HG03095 (cell line): Measurements from ENCODE around the gene PTPN3.

Source experiments
- ATAC-seq: cut with Tn5 transposase; IDR thresholded peaks from one replicate; pipeline ENCODE4 v1.9.1; 2021; ENCODE audit warnings: moderate library complexity; ENCODE audit not compliant: unreplicated experiment

The PTPN3 gene

DNA sequence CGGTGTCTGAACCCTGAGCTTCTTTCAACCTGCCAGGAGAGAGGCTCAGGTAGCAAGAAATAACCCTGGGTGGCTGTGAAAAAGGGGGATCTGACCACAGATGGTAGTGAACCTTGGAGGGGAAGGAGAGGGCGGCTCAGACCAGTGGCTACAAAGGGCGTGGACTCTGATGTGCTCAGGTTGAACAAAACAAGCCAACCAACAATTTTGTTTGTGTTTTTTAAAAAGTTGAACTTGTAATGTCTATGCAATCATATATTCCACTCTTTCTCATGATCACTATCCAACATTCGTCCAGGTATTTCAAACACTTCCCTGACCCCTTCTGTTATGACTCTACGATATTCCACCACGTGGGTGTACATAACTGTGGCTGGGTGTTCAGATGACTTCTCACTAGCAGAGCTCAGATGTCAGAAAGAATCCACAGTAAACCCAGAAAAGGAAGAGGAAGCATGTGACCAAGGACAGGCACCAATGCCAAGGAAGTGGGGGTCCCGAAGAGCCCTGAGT is 20.0 kb downstream of the PTPN3 start:
- no peak for ATAC-seq

DNA sequence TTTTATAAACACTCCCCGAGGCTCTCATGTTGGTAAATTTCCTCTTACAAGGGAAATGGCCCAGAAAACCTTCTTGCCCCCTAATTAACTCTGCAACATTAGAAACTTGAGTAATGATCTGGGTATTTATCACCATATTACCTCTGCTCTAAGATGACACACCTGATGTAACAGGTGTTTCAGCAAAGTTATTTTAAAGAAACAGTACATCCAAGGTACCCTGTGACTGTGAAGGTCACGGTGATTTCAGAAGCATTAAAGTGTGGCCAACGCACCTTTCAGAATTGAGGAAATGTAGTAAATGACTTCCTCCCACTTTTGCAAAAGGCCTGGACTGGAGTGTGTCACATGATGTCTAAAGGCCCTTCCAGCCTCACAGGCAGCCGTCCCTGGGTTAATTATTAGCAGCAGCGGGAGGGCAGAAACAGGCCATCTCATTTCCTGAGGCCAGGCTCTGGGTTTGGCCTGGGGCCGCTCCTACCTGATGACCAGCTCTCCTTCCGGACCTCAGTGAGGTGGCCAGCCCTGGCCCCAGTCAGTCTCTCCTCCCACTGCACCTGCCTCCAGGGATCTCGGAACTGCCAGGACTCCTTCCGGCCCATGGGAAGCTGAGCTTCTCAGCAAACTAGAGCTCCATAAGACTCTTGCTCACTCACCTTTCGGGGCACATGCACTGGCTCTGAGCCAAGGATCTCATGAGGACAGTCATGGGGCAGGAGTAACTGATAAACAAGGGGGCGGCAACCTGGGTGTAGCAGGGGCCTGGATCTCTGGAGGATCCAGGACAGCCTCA is 20.7 kb downstream of the PTPN3 start:
- ATAC-seq, result peak; percentile 69

DNA sequence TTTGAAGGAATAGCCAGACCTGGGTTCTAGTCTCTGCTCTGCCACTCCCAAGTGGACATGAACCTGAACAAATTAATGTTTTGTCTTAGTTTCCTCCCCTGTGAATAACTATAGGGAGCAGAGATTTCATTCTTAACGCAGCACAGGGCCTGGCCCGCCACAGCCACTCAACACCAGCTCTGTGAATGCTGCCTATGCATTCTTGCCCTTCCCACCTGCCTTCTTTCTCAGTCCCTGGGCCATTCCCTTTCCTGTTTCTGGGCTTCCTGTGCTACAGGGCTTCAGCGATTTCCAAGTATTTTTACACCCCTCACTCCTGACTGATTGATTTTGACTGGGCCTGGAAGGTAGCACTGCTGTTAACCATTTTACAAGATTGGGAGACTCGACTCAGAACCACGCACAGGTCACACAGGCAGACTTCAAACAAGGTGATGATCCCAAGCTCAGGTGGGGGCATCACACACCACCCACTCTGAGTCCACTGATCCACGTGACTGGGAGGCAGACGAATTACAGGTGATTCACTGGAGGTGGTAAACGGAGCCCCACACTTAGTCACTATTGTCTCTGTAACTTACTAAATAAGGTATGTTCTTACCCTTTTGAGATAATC is 21.4 kb downstream of the PTPN3 start:
- no peak for ATAC-seq

DNA sequence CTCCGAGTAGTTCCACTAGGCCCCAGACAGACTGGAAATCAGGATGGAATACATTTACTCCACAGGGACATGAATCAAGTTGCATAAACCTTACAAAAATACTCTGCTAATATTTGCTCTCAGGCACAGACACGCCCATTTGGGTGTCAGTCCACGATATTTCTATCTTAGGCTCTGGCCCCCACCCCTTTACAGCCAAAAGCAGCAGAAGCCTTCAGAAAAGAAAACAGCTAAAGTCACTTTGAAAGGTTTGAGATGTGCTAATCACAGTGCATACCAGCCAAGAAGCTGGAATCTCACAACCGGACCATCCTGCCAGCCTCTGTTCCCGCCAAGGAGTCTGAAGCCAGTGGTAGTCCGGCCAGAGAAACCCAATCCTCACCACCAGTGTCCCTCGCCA is 22.6 kb downstream of the PTPN3 start:
- no peak for ATAC-seq

DNA sequence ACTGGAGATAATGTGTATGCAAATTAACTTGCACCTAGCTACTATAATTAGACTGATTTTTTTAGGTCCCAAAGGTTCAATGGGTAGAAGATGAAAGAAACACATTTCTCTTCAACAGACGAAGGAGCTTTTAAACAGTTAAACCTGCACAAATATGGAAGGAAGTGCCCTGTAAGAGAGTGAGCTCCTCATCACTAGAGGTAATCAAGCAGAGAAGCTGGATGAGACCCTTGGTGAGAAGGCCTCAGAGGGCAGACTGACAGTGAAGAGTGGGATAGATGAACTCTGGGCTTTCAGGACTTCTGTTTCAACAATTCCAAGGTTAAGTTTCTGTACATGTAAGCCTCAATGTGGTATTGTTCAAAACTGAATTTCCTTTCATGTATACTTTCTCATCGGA is 23.2 kb downstream of the PTPN3 start:
- no peak for ATAC-seq

DNA sequence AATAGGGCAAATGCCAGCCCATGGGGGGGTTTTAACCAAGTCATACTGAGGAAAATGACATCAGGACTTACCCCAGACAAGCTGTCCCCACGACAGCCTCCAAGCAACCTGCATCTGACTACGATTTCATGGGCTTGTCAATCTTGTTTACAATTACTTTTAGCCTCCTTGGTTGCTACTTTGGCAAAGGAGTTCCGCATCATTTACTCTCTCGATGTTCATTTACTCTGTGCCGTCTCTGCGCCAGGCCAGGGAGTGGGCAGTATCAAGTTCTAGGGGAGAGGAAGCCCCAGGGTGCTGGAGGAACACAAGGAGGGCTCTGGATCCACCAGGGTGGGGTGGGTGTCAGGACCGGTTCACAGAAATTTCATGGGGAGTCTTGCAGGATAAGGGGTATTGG is 23.9 kb downstream of the PTPN3 start:
- ATAC-seq, result no peak

DNA sequence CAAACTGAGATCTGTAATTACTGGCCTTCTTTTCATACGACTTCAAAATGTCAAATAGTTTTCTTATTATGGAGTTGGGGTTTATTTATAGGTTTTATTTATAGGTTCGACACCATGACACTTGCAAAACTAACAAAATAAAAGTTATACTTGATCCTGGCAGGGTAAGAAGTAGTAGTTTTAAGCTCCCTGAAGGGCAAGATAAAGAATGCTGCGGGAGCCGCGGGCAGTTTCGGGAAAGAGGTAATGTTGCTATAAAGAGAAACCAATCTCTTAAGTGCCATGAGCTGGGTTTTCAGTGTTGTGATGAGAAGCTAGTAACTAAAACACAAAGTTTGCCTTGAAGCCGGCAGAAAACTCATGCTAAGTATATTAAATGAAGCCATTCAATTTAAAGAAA is 24.8 kb downstream of the PTPN3 start:
- ATAC-seq, result no peak

DNA sequence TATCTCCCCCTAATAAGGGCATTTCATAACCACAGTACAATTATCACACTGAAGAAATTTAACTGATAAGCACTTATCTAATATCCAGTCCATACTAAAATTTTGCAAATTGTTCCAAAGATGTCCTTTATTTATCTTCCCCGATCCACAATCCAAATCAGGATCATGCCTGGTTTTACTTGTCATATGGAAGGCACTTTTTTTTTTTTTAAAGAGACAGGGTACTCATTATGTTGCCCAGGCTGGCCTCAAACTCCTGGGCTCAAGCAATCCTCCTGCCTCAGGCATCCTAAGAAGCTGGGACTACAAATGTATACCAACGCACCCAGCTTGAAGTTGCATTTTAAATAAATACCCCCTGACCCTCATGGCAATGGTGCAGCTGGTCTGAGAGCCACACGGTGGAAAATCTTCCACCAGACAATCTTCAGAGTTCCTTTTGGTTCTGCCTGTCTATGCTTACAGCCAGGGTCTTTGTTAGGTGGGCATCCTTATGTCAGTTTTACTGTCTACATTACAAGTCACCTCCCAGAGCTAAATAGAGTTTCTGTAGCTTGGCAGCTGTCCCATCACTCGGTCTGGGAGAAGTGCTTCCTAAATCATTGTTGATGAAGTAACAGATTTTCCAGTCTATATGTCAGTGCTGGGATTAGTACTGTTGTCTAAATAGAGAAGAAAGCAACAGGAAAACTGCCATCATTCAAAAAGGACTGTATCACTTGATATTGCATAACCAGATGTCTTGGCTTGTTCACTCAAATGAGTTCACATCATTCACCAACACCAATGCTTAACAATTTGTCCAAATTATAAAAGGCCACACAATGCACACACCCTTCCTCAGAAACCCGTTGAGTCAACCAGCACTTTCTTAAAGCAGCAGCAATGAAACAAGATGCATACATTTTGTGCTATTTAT is 26.4 kb downstream of the PTPN3 start:
- ATAC-seq, result no peak

DNA sequence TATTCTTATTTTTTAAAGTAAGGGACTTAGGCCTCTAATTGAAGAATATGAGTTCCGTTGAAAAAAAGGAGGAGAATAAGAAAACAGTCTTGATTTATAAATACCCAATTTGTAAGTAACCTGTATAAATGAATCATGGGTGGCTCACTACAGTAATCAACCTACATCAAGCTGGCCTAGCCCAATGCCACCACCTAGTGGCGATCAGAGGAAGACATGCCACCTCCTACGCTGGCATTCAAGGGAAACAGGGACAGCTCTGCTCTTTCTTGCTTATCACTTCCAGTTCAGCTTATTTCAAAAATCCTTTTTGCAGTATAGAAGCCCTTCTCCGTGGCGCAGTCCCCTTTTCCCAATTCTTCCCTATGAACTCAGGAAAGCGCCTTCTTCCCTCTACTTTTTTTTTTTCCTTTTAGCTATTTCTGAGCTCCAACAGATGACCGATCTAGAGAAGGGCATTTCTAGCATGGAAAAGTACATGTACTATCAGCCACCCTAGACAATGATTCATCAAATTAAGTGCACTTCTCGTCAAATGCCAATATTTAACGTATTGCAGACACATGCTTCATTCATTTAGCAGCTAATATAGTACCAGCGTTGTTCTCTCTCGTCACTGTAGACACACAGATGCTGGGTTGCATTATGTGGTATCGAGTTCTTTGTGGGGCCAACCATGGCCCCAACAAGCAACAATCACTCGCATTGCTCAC is 28.3 kb downstream of the PTPN3 start:
- peak; percentile 93 for ATAC-seq

DNA sequence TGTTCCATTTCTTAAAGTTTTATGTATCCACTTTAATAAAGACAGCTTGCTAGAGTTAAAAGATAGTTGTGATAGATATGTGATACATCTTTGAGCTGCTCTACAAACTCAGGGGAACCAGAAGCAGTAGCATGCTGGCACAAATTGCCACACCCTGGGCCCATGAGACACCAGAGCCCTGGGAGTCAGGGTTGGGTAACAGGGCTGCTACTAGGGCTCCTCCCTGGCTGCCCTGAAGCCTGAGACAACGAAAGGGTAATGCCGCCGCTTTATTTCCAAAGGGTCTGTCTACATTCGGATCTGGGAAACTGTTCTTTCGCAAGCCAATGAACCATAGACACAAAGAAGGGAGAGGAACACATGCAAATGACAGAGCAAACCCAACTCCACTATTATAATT is 29.2 kb downstream of the PTPN3 start:
- ATAC-seq, result no peak

DNA sequence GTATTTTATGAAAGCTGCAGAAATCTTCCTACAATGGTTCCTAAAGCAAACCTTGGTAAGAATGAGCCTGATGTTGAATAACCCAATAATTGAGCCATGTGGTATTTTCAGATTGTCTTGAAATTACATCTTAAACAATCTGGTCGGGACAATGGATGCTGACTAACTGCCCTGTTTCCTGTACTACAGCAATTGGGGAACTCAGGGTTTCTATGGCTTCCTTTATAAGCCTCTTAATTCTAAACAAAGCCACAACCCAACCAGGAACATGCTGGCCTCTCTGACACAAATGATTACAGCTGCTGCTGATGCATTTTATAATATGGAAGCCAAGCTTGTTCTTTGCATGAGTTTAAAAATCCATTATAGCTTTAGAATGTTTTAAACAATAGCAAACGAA is 30.2 kb downstream of the PTPN3 start:
- no peak for ATAC-seq

DNA sequence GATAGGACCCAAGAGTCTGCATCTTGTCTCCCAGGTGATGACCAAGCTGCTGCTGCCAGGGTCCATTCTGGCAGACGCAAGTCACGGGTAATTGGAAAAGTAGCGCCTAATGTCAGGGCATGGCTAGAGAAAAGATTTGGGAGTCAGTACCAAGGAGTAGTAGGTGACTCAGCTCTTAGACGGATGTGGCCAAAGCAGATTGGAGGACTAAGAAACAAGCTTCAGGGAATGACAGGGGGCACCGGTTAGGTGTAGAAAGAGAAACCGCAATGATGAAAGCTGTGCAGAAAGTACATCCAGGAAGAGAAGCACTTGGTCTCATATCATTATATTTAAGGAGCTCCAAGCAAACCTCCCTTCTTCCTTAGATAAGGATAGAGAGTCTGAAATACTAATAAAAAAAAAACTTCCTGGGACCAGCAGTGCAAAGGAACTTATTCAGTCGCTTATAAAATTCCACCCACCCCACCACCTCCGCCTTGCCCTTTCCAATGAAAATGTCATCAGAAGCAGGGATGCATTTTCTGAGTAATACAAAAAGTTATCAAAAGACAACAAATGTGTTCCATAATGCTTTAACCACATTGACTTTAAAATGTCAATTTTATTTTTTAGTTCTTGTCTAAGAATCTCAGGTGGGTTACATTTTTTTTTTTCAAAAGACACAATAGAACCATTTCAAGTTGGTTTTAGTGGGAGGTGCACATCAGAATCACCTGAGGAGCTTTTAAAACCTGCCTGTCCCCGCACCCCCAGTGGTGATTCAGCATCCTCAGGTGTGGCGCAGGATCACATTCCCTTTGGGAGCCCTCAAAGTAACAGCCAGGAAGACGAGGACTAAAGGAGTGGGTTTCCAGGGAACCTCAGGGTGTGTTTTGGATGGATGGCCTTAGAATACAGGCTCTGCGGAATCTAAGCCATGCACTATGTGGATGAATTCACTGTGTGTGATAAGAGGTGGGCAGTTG is 31.2 kb downstream of the PTPN3 start:
- no peak for ATAC-seq

DNA sequence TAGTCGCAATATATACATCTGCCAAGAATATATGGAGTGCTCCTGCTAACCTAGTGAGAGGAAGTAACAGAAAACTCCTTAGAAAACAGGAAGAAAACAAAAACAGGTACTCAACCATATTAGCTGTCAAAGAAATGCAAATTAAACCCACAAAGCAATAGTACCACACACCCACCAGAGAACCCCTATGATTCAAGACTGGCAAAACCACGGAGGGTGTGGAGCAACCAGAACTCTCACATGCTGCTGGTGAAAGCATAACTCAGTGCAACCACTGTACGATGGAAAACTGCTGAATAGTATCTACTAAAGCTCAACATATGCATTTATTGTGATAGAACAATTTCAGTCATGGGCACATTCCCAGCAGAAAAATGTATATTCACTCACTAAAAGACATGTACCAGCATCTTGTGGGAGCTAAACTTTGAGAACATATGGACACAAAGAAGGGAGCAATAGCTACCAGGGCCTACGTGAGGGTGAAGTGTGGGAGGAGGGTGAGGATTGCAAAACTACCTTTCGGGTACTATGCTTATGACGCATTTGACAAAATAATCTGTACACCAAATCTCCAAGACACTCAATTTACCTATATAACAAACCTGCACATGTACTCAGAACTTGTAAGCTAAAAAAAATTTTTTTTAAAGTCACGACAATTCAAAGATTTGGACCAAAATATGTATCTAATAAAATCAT is 34.0 kb downstream of the PTPN3 start:
- ATAC-seq, result peak; percentile 54

DNA sequence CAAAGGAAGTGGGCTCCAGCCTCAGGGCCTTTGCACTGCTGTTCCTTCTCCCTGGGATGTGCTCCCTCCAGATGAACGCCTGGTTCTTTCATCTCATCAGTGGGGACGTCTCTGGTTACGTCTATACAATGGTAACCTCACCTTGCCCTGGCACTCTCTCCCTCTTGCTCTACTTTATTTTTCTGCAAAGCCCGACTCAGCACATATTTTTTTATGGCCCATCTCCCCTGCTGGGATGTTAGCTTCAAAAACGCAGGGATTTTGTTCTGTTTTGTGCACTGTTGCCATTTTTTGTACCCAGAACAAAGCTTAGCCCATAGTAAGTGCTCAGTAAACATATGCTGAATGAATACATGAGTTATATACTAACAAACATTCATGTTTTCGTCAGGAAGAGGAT is 37.5 kb downstream of the PTPN3 start:
- no peak for ATAC-seq

DNA sequence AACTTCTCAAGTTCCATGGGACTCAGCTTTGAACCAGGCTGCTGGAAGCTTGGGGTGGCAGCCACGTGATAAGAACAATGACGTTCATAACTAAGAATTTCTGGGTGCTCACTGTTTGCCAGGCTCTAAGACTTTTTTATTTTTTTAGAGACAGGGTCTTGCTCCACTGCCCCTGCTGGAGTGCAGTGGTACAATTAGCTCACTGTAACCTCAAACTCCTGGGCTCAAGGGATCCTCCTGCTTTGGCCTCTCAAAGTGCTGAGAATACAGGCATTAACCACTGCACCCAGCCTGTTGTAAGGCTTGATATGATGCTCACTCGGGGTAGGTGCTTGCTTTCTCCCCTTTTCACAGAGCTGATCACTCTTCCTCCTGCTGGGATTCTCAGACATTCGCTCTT is 38.7 kb downstream of the PTPN3 start:
- no peak for ATAC-seq

DNA sequence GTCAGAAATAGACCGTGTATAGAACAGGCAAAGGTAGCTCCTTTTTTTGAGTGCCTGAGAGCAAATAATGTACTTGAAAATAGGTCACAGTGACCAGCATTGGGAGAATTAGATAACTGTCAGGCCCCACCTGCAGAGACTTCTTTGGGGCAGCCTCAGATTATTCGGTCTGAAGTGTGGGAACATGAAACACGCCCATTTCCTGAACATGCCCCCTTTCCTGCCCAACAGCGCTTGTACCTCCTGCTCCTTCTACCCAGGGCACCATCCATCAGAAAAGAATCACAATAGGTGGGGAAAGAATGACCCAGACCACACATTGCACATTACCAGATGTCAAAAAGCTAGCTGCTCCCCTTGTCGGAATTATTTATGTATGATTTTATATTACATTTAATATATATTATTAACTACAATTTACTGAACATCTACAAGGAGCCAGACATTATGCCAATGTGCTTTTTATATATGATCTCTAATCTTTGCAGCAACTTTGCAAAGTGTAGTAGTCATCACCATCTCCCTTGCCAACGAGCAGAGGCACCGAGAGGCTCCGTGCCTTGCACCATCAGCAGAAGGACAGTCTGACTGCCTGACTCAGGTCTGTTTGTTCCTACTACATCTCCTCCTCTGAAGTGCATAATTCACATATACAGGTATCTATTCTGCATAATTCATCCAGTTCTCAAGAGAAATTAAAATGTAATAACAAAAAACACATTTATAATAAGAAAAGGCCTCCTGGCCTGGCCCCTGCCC is 39.5 kb downstream of the PTPN3 start:
- no peak for ATAC-seq

DNA sequence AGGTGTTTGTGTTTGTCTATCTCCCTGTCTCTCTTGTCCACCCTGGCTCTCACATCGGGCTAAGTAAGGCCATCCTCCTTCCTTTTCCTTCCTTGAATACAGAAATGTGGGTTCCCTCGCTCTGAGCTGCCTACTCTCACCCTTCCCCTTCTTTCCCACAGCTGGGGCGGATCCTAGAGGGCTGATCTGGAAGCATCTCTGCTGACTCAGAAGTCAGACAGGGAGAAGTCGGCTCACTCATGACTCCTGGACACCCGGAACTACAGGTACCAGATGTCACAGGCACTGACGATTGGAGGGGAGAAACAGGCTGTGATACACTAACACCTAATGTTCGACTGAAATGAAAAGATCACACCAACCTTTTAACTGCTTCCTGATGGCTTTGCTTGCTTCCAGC is 41.3 kb downstream of the PTPN3 start:
- no peak for ATAC-seq

DNA sequence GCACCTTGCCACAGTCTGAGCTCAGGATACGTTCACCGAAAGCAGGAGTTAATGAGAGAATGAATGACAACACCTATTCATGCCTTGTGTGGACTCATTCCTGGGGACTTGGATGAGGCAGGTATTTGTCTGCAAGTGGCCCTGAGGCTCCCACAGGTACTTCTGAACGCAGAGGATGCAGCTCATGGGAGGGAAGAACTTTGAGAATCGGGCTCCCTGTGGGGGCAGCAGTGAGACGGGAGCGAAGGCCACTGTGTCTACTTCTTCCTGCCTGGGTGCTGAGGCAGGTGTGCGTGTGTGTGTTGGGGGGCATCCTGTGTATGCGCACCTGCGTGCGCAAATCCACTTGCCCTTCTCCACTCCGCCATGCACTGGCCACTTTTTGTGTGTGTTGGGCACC is 42.2 kb downstream of the PTPN3 start:
- no peak for ATAC-seq
